ENCODE measurements around the gene C4orf51. TPM values are rescaled to one million over a fixed set of nuclear protein-coding genes. Genes with fewer than 3 reads are reported as not detected.

C4orf51 gene
- total RNA-seq, 1 donor from 2014 or later: not detected

DNA sequence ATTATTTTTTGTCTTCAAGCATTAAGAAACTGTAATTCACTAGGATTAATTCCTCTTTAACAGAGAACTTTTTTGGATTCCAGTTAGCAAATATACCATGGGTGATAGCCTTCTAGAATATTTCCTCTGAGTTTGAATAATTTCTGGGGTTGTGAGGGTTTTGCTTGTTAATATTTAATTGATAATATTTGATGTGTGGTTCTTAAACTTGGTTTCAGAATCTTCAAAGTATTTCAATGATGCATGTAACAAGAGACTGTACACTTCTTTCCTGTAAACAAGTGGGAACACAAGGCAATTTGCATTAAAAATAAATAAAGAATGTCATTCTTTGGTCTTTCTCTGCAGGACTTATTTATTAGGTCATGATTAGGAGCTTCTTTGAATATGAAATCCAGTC lies 9.5 kb upstream of the C4orf51 start:
- no peak for TF ChIP-seq CTCF (IDR thresholded peaks at IDR 0.05)
- H3K9me3 Mint-ChIP-seq: no peaks in the 10 kb centered on the region
- no peak for ATAC-seq (ENCODE audit: low read depth)
- ChIA-PET CTCF (no interaction called here), POLR2A (no interaction called here)
- H3K27me3 Mint-ChIP-seq: peaks cover 5% of the 10 kb centered on the region
- no peaks in the 10 kb centered on the region for H3K4me1 Mint-ChIP-seq
- H3K27ac Mint-ChIP-seq: no peak overlapping the region
- intact Hi-C loops (cut with micrococcal nuclease): no loop called here
- DNase-seq: no peak
- H3K36me3 Mint-ChIP-seq (ENCODE audit: low read depth): no peaks in the 10 kb centered on the region
- H3K4me3 Mint-ChIP-seq: no peak overlapping the region

GRCh38 chr4:145679520-145679919 lies 426 bp upstream of the C4orf51 start:
- TF ChIP-seq CTCF (IDR thresholded peaks at IDR 0.05): no peak
- Mint-ChIP-seq H3K4me1 (no peaks in the 10 kb centered on the region), H3K27ac (no peak overlapping the region), H3K36me3 (ENCODE audit: low read depth) (no peaks in the 10 kb centered on the region), H3K27me3 (peaks cover 10% of the 10 kb centered on the region), H3K4me3 (no peak overlapping the region), H3K9me3 (peaks cover 15% of the 10 kb centered on the region)
- ATAC-seq (ENCODE audit: low read depth) (no peak), DNase-seq (no peak)
- CTCF ChIA-PET: no interaction called here
- intact Hi-C loops (cut with micrococcal nuclease): no loop called here
- POLR2A ChIA-PET: no interaction called here

- ATAC-seq (ENCODE audit: low read depth) (no peak), DNase-seq (no peak)
- peaks cover 13% of the 10 kb centered on the region for H3K27me3 Mint-ChIP-seq
- peaks cover 15% of the 10 kb centered on the region for H3K9me3 Mint-ChIP-seq
- POLR2A ChIA-PET: no interaction called here
- no peaks in the 10 kb centered on the region for H3K36me3 Mint-ChIP-seq (ENCODE audit: low read depth)
- H3K27ac Mint-ChIP-seq: no peak overlapping the region
- no peaks in the 10 kb centered on the region for H3K4me1 Mint-ChIP-seq
- TF ChIP-seq CTCF (IDR thresholded peaks at IDR 0.05): no peak
- CTCF ChIA-PET: no interaction called here
- intact Hi-C loops (cut with micrococcal nuclease): no loop called here
- no peak overlapping the region for H3K4me3 Mint-ChIP-seq
Observed at GRCh38 chr4:145680902-145681301, 956 bp downstream of the C4orf51 start.

- intact Hi-C loops (cut with micrococcal nuclease): no loop called here
- ChIA-PET CTCF (no interaction called here), POLR2A (no interaction called here)
- Mint-ChIP-seq H3K4me3 (no peak overlapping the region), H3K4me1 (no peaks in the 10 kb centered on the region), H3K36me3 (ENCODE audit: low read depth) (no peaks in the 10 kb centered on the region), H3K27me3 (peaks cover 13% of the 10 kb centered on the region), H3K9me3 (peaks cover 14% of the 10 kb centered on the region), H3K27ac (no peak overlapping the region)
- ATAC-seq (ENCODE audit: low read depth) (no peak), DNase-seq (no peak)
- TF ChIP-seq CTCF (IDR thresholded peaks at IDR 0.05): no peak
Observed at GRCh38 chr4:145681518-145681917, 1.6 kb downstream of the C4orf51 start.

GRCh38 chr4:145681956-145682355 lies 2.0 kb downstream of the C4orf51 start:
- ATAC-seq (ENCODE audit: low read depth) (no peak), DNase-seq (no peak)
- Mint-ChIP-seq H3K27me3 (peaks cover 13% of the 10 kb centered on the region), H3K36me3 (ENCODE audit: low read depth) (no peaks in the 10 kb centered on the region), H3K4me3 (no peak overlapping the region), H3K9me3 (peaks cover 10% of the 10 kb centered on the region), H3K4me1 (no peaks in the 10 kb centered on the region), H3K27ac (no peak overlapping the region)
- POLR2A ChIA-PET: no interaction called here
- CTCF ChIA-PET: no interaction called here
- no peak for TF ChIP-seq CTCF (IDR thresholded peaks at IDR 0.05)
- intact Hi-C loops (cut with micrococcal nuclease): no loop called here
